GM18858 (cell line): Measurements from ENCODE around the gene BRMS1.
"Not testable (repeated sequence)": the region's sequence is repeated elsewhere in the genome, so short reads cannot be mapped to it uniquely, and the experiment has no call there.

ENCODE experiments used
- ATAC-seq: cut with Tn5 transposase; IDR thresholded peaks from one replicate; pipeline ENCODE4 v1.9.1; 2021; ENCODE audit not compliant: unreplicated experiment

BRMS1 gene

GRCh38 chr11:66326261-66327111 is 18.4 kb downstream of the BRMS1 start:
- no peak for ATAC-seq

DNA sequence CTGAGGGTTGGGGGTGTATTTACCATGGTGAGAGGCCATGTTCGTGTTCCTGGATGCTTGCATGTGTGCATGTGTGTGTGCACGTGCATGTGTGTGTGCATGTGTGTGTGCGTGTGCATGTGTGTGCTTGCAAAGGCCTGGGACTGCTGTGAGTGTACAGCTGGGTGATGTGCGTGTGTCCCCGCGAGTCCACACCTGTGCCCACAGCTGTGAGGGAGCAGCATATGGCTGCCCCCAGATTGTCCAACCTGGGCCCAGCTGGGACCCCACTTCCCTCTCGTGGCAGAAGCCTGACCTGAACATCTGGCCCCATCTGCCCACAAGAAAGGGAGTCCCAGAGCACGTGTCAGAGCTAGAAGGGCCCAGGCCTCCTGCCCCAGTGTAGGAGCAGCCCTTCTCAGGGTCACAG is 19.6 kb downstream of the BRMS1 start:
- ATAC-seq = no peak

DNA sequence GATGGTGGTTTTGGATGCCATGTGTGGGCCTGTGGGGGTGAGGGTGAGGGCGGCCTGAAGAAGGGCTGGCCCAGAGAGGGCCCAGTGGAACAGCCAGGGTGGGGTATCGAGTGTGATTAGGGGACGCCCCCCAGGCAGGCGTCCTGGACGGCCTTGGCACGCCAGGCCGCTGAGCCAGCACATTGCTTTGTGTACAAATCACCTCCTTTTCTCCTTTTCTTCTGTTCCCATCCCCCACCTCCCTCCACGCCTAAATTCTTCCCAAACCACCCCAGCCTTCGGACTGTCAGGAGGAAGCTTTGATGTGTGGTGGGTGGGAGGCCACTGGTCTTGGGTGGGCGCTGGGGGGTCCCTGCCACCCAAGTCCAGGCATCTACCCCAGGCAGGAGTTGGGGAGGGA is 20.2 kb downstream of the BRMS1 start:
- ATAC-seq = no peak

DNA sequence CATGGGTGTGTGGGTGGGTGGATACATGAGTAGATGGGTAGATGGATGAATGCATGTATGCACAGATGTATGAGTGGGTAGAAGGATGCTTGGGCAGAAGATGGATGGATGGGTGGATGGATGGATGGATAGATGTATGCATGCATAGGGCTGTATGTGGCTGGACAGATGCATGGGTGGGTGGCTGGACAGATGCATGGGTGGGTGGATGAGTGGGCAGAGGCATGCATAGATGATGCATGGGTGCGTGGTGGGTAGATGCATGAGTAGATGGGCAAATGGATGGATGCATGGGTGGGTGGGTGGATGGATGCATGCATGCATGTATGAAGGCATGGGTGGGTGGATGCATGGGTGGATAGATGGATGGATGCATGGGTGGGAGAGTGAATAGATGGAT is 21.2 kb downstream of the BRMS1 start:
- no peak for ATAC-seq

DNA sequence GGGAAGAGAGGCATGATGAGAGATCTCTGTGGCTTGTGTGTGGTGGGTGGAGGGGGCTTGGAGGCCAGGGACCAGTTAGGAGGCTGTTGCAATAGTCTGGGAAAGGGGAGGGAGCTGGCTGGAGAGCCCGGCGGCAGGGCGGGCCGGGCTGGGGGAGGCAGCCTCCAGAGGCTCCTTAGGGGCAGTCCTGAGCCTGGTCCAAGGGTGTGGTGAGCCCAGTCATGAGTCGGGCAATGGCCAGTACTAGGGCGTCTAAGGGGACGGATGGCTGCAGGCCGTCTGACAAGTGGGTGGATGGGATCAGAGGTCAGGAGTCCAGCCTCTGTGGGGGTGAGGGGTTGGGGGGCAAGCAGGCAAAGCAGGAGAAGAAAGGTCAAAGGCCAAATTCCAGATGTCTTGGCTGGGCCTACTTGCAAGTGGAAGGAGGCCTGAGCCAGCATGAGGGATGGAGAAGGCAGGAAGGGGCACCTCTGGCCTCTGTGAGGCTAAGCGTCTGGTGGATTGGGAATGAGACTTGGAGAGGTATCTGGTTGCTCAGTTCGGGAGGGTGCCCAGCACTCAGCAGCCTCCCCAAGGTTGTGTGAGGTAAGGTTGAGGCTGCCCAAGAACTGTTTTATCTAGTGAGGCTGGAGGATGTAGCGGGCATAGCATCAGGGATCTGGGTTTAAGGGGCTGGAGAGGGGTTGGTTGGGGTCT is 22.0 kb downstream of the BRMS1 start:
- ATAC-seq = no peak

- no peak for ATAC-seq
Measured at GRCh38 chr11:66321606-66322005, 23.3 kb downstream of the BRMS1 start.

DNA sequence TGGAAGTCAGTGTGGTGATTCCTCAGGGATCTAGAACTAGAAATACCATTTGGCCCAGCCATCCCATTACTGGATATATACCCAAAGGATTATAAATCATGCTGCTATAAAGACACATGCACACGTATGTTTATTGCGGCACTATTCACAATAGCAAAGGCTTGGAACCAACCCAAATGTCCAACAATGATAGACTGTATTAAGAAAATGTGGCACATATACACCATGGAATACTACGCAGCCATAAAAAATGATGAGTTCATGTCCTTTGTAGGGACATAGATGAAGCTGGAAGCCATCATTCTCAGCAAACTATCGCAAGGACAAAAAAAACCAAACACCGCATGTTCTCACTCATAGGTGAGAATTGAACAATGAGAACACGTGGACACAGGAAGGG is 24.2 kb downstream of the BRMS1 start:
- ATAC-seq = not testable (repeated sequence)

DNA sequence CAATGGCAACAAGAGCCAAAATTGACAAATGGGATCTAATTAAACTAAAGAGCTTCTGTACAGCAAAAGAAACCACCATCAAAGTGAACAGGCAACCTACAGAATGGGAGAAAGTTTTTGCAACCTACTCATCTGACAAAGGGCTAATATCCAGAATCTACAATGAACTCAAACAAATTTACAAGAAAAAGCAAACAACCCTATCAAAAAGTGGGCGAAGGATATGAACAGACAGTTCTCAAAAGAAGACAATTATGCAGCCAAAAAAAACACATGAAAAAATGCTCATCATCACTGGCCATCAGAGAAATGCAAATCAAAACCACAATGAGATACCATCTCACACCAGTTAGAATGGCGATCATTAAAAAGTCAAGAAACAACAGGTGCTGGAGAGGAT is 24.6 kb downstream of the BRMS1 start:
- ATAC-seq = not testable (repeated sequence)

GRCh38 chr11:66318600-66318970 is 26.3 kb downstream of the BRMS1 start:
- ATAC-seq = no peak

DNA sequence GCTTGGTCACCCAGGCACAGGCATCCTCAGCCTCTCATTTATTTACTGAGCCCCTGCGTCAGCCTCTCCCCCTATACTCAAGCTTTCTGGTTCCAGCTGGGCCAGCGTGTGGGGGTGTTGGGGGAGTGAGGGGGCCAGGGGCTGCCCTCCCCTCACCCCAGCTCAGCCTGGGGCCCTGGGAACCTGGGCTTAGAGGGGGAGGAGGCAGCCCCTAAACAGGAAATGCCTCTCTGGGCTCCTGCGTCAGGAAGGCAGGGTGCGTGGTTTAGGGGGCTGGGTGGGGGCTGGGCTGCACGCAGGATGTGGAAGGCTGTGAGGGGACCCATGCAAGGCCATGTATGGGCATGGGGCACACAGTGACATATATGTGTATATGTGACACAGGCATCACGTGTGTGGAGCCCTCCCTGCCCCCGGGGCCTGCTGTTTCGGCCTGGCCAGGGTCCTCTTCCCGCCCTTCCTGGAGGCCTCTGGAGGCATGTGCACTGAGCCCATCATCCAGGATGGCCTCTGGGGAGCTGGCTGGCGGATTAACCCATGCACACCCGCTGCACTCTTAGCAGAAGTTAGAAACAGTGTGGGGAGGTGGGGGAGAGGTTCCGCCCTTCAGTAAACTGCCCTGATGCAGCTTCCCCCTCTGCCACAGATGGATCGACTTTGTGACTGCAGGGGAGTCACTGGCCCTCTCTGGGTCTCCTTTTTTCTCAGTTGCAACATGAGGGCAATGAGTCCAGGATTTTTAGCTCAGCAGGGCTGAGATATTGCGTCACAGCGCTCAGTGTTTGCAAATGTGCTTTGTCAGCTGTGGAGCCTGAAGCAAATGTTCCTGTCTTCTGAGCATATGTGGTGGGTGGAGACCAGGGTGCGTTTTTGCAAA is 26.9 kb downstream of the BRMS1 start:
- ATAC-seq = no peak

DNA sequence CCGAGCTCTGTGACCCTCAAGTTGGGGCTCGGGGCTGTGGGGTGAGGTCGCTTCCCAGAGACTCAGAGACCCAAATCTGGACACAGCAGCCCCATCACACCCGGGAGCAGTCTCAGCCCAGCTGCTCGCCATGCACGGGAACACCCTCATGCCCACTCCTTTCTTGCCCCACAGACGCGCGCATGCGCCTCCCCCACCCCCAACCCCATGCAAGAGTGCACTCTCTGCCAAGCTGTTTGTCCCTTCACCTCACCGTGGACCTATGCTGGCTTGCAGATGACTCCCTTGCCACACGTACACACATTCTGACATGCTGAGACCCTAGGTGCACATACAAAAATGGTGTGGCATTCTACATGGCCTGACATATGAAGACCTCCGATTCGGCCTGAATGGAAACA is 27.6 kb downstream of the BRMS1 start:
- ATAC-seq = no peak

GRCh38 chr11:66316849-66317251 is 28.1 kb downstream of the BRMS1 start, which contains the start of gene CD248:
Gene CD248, minus strand, starts transcription at chr11:66317044. Its CDS starts 17 bp downstream, at chr11:66317027.
- ATAC-seq = no peak

DNA sequence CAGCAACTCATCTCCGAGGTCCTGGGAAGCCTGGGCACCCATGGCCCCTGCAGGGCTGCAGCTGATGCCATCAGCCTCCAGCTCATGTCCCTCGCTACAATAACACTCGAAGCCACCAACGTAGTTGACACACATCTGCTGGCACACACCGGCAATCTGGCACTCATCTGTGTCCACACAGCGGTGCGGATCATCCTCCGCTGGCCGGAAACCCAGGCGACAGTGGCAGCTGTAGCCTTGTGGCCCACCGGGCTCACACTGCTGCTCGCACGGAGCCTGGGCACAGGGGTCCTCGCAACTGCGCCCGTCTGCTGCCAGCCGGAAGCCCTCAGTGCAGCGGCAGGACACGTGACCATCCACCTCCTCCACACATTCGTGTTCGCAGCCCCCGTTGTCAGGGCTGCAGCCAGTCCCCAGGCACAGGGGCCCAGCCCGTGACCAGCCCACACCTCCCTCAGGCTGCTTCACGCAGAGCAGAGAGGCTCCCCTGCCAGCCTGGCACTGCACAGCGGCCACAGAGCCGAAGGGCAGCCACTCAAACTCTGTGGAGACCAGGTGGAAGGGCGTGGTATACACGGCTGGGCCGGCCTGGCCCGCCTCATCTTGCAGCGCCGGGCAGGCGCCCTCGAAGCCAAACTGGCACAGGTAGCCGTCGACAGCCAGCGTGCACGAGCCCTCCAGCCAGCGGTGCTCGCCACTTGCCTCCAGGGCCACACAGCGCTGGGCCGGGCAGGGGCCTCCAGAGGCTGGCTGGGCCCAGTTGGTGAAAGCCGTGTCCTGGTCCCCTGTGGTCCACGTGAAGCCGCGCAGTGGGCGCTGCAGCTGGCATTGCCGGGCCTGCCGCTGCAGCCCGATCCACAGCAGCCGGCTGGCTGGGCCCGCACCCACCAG is 28.7 kb downstream of the BRMS1 start:
- ATAC-seq = no peak

- ATAC-seq = no peak
Measured at GRCh38 chr11:66315498-66315885, 29.4 kb downstream of the BRMS1 start.

DNA sequence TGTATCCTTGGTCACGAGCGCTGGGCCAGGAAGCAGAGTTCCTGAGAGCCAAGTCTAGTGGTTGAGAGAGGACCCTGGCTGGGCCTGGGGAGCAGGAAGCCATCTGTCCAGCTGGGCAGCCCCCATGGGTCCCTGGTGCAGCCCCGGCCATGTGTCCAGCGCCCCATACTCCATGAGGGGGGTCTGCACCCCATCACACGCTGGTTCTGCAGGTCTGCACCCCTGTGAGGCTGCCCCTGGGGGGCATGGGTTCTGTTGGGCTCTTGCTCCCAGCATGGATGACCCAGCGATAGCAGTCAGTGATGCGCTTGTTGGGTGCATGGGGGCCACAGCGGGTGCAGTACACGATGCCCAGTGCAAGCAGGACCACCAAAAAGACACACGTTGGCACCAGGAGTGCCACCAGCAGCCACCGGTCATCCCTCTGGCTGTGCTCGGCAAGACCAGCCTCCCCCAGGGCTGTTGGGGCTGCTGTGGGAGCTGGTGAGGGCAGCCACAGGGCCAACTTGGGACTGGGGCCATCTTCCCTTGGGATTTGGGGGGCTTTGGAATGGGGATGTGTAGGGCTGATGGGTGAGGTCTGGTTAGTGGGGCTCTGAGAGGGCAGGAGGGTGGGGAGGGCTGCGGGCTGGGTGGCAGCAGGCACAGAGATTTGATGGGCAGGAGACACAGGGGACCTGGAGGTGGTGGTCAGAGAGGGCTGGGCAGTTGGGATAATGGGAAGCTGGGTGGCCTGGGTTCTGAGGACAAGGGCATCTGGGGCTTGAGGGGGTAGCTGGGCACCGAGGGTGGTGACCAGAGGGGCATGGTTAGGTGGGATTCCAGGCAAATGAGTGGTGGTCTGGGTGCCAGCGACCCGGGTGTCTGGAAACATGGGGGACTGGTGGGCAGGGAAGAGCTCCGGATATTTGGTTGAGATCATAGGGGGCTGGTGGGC is 30.1 kb downstream of the BRMS1 start:
- ATAC-seq = no peak

GRCh38 chr11:66314186-66314501 is 30.8 kb downstream of the BRMS1 start:
- ATAC-seq = no peak

DNA sequence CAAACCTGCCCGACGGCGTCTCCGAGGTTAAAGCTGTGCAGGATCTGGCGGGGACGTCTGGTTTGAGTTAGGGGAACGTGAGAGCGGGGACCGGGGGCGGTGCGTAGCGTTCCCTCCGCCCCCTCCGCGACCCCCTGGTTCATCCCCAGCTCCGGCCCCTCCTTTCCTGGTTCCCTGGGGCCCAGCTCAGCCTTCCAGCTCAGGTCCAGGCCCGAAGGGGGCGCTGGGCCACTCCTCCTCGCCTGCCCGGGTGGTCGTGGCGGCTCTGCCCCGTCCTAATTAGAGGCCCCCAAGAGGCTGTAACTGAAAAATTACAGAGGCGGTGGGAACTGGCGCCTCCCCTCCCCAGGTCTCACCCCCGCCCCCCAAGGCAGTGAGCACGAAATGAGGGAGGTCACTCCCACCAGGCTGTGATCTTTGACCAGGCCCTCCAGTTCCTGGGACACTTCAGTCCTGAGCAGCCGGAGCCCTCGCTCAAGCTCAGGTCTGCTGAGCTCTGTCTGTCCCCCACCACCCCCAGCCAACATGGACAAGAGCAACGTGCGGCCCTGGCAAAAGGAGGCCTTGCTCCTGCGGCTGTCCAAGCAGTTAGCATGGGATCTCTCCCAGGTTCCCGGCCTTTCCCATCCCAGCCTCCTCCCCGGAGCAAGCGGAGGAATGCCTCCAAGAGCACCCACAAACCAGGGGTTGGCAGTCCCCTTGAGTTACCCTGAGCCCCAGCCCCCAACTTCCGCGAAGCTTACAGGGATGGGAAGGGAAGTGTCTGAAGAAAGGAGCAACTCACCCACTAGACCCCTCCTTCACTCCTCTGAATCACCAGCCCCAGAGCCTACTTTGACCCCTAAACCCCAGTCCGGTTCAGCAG is 31.4 kb downstream of the BRMS1 start:
- ATAC-seq = no peak

DNA sequence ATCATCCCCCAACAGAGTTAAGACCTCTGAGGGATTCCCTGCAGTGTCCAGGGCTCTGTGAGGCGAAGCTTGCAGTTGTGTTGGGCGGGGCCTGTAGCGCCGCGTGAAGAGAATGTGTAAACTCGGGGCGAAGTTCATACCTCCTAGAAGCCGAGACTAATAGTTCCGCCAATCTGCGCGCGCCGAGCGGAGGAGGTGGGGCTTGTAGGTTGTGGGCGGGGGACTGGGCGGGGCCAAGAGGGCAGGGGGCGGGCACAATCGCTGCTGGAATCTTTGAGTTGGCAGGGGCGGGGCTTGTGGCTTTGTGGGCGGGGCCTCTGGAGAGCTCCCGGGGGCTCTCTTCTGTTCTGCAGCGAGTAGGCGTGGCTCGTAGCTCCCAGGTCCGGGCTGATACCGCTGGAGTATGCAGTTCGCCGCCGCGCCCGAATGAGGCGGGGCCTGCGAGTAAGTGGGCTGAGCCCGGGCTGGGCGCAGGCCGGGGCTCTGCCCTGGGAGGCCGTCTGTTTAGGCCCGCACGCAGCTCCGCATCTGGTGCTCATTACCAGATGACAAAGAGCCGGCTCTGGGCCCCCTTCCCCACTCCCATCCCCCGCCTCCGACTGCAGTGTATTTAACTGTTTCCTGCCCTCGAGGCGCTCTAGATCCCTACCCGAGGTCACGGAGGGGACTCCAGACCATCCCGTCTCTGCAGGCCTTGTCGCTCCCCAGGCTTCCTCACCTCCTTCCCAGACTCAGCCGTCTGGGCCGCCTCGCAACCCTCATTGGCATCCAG is 32.2 kb downstream of the BRMS1 start:
- ATAC-seq = peak; percentile 35
